ENCODE data around the gene ADAMTSL4. TPM values are rescaled to one million over a fixed set of nuclear protein-coding genes. Genes with fewer than 3 reads are reported as not detected.

The ADAMTSL4 gene
- total and polyA plus RNA-seq, 4 donors: 8.8 to 98.0 (median 72.4) TPM

Small RNA genes within 50 kb of the gene (microRNA-seq; reads per million reads assigned to microRNA genes)
- gene MIR4257: 0 reads per million in 2 donors

Other genes starting within 250 kb of the ADAMTSL4 start
- 10 to 100 TPM; 52.2 to 83.3 TPM for gene PRPF3, start 227.9 kb upstream of the ADAMTSL4 start, total RNA-seq
- 10 to 100 TPM; 19.3 to 79.0 TPM for gene PRPF3, start 227.9 kb upstream of the ADAMTSL4 start, polyA plus RNA-seq
- gene RPRD2, start 185.3 kb upstream of the ADAMTSL4 start, total RNA-seq: 10 to 100 TPM; 27.2 to 30.9 TPM
- gene RPRD2, start 185.3 kb upstream of the ADAMTSL4 start, polyA plus RNA-seq: 10 to 100 TPM in 1 of 2 donors, 1 to 10 TPM in 1; 4.5 to 11.0 TPM
- 10 to 100 TPM; 10.6 to 16.9 TPM for gene TARS2, start 62.0 kb upstream of the ADAMTSL4 start, total RNA-seq
- 10 to 100 TPM in 1 of 2 donors, 1 to 10 TPM in 1; 8.4 to 18.6 TPM for gene TARS2, start 62.0 kb upstream of the ADAMTSL4 start, polyA plus RNA-seq
- 10 to 100 TPM; 26.3 to 57.6 TPM for gene ECM1, start 41.3 kb upstream of the ADAMTSL4 start, total RNA-seq
- 10 to 100 TPM in 1 of 2 donors, 1 to 10 TPM in 1; 8.1 to 32.6 TPM for gene ECM1, start 41.3 kb upstream of the ADAMTSL4 start, polyA plus RNA-seq
- gene FALEC, start 33.7 kb upstream of the ADAMTSL4 start, total RNA-seq: under 1 TPM in 1 of 2 donors, not detected in 1; 0.99 TPM
- gene FALEC, start 33.7 kb upstream of the ADAMTSL4 start, polyA plus RNA-seq: 1 to 10 TPM in 1 of 2 donors, not detected in 1; 1.1 TPM
- 100 to 1,000 TPM; 247 to 533 TPM for gene MCL1, start 30.2 kb downstream of the ADAMTSL4 start, total RNA-seq
- 100 to 1,000 TPM; 146 to 200 TPM for gene MCL1, start 30.2 kb downstream of the ADAMTSL4 start, polyA plus RNA-seq
- 100 to 1,000 TPM; 129 to 178 TPM for gene ENSA, start 80.2 kb downstream of the ADAMTSL4 start, total RNA-seq
- 100 to 1,000 TPM; 113 to 157 TPM for gene ENSA, start 80.2 kb downstream of the ADAMTSL4 start, polyA plus RNA-seq
- gene GOLPH3L, start 147.7 kb downstream of the ADAMTSL4 start, total RNA-seq: 10 to 100 TPM; 23.9 to 27.6 TPM
- 10 to 100 TPM; 15.8 to 17.0 TPM for gene GOLPH3L, start 147.7 kb downstream of the ADAMTSL4 start, polyA plus RNA-seq
- under 1 TPM; 0.72 to 0.84 TPM for gene HORMAD1, start 171.5 kb downstream of the ADAMTSL4 start, total RNA-seq
- not detected for gene HORMAD1, start 171.5 kb downstream of the ADAMTSL4 start, polyA plus RNA-seq
- gene CTSS, start 216.4 kb downstream of the ADAMTSL4 start, total RNA-seq: 100 to 1,000 TPM in 1 of 2 donors, 10 to 100 TPM in 1; 68.2 to 128 TPM
- 10 to 100 TPM; 16.8 to 94.4 TPM for gene CTSS, start 216.4 kb downstream of the ADAMTSL4 start, polyA plus RNA-seq

Measured in aorta (tissue), 4 donors.